ENCODE data around the gene ZNF536.

The ZNF536 gene

GRCh38 chr19:30434797-30435594 is 62.8 kb downstream of the ZNF536 start:
- TF ChIP-seq, protein P1, sequence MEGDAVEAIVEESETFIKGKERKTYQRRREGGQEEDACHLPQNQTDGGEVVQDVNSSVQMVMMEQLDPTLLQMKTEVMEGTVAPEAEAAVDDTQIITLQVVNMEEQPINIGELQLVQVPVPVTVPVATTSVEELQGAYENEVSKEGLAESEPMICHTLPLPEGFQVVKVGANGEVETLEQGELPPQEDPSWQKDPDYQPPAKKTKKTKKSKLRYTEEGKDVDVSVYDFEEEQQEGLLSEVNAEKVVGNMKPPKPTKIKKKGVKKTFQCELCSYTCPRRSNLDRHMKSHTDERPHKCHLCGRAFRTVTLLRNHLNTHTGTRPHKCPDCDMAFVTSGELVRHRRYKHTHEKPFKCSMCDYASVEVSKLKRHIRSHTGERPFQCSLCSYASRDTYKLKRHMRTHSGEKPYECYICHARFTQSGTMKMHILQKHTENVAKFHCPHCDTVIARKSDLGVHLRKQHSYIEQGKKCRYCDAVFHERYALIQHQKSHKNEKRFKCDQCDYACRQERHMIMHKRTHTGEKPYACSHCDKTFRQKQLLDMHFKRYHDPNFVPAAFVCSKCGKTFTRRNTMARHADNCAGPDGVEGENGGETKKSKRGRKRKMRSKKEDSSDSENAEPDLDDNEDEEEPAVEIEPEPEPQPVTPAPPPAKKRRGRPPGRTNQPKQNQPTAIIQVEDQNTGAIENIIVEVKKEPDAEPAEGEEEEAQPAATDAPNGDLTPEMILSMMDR (IDR thresholded peaks at IDR 0.05; ENCODE audit: low read depth, low read length), result no peak
- H3K4me3 ChIP-seq (ENCODE audit: low read depth, low read length), result no peak overlapping the region

GRCh38 chr19:30437869-30438268 is 65.7 kb downstream of the ZNF536 start:
- TF ChIP-seq, protein P1 (IDR thresholded peaks at IDR 0.05; ENCODE audit: low read depth, low read length), result no peak
- H3K4me3 ChIP-seq (ENCODE audit: low read depth, low read length), result no peak overlapping the region

DNA sequence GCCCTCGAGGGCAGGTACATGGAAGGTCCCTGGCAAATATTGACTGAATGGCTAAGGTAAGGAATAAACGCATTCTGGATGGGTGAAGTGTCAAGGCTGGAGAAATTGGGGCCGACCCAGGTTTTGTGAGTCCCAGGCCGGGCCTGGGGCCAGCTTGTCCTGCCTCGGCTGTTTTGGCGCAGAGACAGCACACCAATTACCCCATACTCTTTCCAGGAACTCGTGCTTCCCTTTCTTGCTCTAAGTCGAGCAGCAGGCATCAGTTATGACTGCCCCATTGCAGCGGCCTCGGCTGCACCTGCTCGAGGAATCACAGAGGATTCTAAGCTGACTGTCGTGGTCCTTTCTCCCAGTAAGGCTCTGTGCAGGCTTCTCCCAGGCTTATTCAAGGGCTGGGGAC is 67.1 kb downstream of the ZNF536 start:
- H3K4me3 ChIP-seq (ENCODE audit: low read depth, low read length), result no peak overlapping the region
- TF ChIP-seq, protein P1 (IDR thresholded peaks at IDR 0.05; ENCODE audit: low read depth, low read length), result no peak

DNA sequence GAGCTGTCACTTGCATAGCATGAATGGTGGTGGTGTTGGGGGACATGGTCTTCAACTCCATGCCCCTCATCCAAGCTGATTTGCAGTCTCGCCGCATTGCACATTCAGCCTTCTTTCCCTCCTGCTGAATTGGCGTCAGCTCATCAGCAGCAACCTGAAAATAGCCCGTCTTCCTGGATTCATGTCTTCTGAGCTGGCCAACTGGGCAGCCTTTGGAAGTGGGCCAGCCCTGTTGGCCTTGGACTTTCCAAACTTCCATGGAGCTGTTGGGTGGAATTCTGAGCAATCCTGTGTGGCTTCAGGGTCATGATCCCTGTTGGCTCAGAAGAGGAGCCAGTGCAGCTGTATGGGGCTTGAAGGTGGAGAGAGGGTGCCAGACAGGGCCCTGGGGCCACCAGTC is 68.8 kb downstream of the ZNF536 start:
- TF ChIP-seq, protein P1 (IDR thresholded peaks at IDR 0.05; ENCODE audit: low read depth, low read length), result no peak
- H3K4me3 ChIP-seq (ENCODE audit: low read depth, low read length), result no peak overlapping the region

GRCh38 chr19:30442674-30443073 is 70.5 kb downstream of the ZNF536 start:
- TF ChIP-seq, protein P1 (IDR thresholded peaks at IDR 0.05; ENCODE audit: low read depth, low read length), result no peak
- H3K4me3 ChIP-seq (ENCODE audit: low read depth, low read length), result no peak overlapping the region

GRCh38 chr19:30443531-30444252 is 71.5 kb downstream of the ZNF536 start:
- TF ChIP-seq, protein P1 (IDR thresholded peaks at IDR 0.05; ENCODE audit: low read depth, low read length), result no peak
- no peak overlapping the region for H3K4me3 ChIP-seq (ENCODE audit: low read depth, low read length)

DNA sequence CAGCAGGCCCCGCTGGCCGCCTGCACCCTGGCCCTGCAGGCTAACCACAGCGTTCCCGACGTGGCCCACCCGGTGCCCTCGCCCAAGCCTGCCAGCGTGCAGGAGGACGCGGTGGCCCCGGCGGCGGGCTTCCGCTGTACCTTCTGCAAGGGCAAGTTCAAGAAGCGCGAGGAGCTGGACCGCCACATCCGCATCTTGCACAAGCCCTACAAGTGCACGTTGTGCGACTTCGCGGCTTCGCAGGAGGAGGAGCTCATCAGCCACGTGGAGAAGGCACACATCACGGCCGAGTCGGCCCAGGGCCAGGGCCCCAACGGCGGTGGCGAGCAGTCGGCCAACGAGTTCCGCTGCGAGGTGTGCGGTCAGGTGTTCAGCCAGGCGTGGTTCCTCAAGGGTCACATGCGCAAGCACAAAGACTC is 72.1 kb downstream of the ZNF536 start:
- TF ChIP-seq, protein P1 (IDR thresholded peaks at IDR 0.05; ENCODE audit: low read depth, low read length), result no peak

More for the DNA sequence above, 72.1 kb downstream of the ZNF536 start:
- no peak overlapping the region for H3K4me3 ChIP-seq (ENCODE audit: low read depth, low read length)

Data from WI38 (cell line).